Smooth muscle cell of the brain vasculature (primary cell): ENCODE measurements around the gene DNAJB12.
"Not testable (repeated sequence)": the region's sequence is repeated elsewhere in the genome, so short reads cannot be mapped to it uniquely, and the experiment has no call there.

ENCODE experiments used
- DNase-seq: peaks from one replicate; pipeline ENCODE4 v3.0.0-alpha.2; 2012; ENCODE audit warnings: low read depth, low spot score

Gene DNAJB12

GRCh38 chr10:72354356-72355213, at the start of gene DNAJB12:
TSS of gene DNAJB12 (minus strand) at chr10:72354919. CDS start at chr10:72354897, 22 bp downstream.
- peak; percentile 86 for DNase-seq

DNA sequence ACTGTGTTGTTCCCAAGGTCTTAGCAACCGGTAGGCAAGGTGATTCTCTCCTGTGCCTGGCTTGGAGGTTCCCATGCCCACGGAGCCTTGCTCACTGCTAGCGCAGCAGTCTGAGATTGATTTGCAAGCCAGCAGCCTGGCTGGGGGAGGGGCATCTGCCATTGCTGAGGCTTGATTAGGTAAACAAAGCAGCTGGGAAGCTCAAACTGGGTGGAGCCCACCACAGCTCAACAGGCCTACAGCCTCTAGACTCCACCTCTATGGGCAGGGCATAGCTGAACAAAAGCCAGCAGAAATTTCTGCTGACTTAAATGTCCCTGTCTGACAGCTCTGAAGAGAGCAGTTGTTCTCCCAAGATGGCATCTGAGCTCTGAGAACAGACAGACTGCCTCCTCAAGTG, 40.9 kb upstream of the DNAJB12 start:
- DNase-seq, result not testable (repeated sequence)

DNA sequence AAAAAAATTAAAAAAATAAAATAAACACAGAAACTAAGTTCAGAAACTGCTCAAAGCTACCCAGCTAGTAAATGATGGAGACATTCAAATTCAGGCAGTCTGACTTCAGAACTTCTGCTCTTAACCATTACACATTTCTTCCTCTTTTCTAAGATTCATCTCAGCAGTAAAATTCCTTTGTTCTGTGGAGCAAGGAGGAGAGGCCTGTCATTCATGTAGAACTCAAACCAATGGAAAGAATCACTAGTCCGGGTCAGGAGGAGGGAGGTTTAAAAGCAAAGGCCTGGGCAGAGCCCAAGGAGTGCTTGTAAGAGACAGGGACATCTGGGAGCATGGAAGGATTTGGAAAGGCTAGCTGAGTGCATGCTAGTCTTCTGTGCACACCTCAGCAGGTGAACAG, 37.9 kb upstream of the DNAJB12 start:
- DNase-seq, result no peak

- no peak for DNase-seq
Observed at GRCh38 chr10:72390764-72391163, 36.0 kb upstream of the DNAJB12 start.

- DNase-seq, result no peak
Observed at GRCh38 chr10:72389716-72390115, 35.0 kb upstream of the DNAJB12 start.

GRCh38 chr10:72389014-72389413, 34.3 kb upstream of the DNAJB12 start:
- DNase-seq, result no peak

- no peak for DNase-seq
Observed at GRCh38 chr10:72388062-72388461, 33.3 kb upstream of the DNAJB12 start.

DNA sequence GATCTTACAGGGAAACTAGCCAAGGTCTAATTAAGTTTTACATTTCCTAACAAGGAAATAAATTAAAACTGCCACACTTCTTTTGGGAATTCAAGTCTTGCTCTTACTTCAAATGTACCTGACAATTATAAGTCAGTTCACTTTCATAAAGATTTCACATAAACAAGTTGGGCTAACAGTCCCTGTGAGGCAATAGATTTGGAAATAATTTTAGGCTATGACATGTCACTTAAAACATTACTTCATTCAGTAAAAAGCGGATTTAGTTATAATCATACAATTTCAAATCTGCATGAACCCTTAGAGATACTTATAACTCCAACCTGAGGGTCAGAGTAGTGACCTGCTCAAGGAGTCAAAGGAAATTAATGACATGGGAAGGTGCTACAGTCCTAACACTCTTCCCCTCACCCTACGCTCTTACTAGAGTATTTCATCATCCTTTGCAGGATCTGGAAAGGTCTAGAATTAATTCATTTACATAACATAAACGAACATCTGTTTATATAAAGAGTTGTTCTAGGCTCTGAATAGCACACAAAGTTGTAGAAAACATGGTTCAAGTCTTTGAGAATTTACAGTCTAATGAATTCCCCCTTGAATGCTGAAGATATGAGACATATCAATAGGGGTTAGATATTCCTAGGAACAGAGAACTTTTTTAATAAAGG, 32.3 kb upstream of the DNAJB12 start:
- no peak for DNase-seq

GRCh38 chr10:72385724-72386123, 31.0 kb upstream of the DNAJB12 start:
- no peak for DNase-seq

DNA sequence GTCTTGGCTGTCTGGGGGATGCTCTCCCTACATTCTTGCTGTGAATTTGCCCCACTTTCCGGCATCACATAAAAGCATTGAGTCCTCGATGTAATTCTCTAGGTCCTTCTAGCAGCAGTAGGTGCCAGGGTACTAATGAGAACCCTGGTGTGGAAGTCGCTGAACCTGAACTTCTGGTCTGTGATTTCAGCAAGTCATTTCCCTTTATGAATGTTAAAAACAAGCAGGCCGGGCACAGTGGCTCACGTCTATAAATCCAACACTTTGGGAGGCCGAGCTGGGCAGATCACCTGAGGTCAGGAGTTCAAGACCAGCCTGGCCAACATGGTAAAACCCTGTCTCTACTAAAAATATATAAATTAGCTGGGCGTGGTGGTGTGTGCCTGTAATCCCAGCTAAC, 30.3 kb upstream of the DNAJB12 start:
- DNase-seq, result not testable (repeated sequence)

- DNase-seq, result no peak
Observed at GRCh38 chr10:72379776-72380175, 25.1 kb upstream of the DNAJB12 start.

DNA sequence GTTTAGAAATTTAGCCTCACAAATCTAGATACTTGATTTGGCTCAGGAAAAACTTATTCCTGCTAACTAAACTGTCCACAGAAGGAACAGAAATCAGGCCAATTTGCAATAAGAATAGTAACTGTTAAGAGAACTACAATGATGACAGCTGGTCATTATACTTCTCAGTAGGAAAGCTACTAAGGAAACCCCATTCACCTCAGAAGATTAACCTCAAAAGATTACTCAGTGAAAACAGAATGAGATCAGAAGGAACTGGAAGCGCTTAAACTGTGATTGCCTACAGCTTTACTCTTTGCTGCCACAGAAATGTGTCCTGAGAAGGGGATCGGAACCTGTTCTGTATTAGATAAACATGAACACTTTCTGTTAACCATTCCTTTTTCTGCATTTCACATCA, 24.3 kb upstream of the DNAJB12 start:
- DNase-seq, result no peak

- DNase-seq, result no peak
Observed at GRCh38 chr10:72375585-72375984, 20.9 kb upstream of the DNAJB12 start.

DNA sequence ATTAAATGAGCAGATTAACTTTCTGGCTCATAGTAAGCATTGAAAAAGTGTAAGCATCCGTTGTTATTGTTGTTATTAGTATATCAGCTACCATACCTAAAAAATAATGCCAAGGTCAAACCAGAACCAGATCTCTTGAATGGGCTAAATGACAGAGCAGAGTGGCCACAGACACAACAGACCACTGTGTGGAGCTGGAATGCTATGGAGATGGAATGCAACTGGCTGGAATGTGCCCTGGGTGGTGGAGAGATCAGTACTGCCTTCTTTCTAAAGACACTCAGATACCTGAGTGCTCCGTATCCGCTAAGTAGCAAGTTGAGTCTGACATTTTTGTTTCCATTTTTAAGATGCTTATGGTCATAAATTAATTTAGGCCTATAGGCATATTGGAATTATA, 20.5 kb upstream of the DNAJB12 start:
- no peak for DNase-seq

- DNase-seq, result no peak
Observed at GRCh38 chr10:72370201-72370722, 15.5 kb upstream of the DNAJB12 start.

GRCh38 chr10:72367301-72367960, 12.7 kb upstream of the DNAJB12 start:
- peak; percentile 91 for DNase-seq

- no peak for DNase-seq
Observed at GRCh38 chr10:72365106-72365895, 10.6 kb upstream of the DNAJB12 start.

DNA sequence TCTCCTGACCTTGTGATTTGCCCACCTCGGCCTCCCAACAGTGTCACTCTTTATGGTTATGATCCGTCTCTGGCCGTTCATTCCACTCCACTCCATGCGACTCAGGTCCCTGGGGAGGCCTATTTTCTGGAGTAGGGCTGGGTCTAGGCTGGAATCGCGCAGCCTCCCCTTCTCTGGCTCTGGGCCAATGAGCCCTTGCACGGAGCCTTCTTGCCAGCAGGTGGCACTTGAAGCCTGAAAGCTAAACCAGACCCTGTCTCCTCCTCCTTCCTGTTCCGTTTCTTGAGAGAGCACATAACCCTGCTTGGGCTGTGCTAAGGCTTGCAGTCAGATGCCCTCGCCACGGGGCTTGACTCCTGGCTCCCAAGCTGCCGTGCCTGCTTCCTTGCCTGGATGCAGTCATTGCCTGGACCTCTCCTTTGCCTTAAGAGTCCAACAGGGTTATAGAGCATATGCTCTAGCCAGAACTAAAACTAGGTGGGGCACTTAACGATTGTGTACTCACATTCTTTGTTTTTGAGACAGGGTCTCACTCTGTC, 9.6 kb upstream of the DNAJB12 start:
- DNase-seq, result peak; percentile 88

- no peak for DNase-seq
Observed at GRCh38 chr10:72356987-72357386, 2.3 kb upstream of the DNAJB12 start.

DNA sequence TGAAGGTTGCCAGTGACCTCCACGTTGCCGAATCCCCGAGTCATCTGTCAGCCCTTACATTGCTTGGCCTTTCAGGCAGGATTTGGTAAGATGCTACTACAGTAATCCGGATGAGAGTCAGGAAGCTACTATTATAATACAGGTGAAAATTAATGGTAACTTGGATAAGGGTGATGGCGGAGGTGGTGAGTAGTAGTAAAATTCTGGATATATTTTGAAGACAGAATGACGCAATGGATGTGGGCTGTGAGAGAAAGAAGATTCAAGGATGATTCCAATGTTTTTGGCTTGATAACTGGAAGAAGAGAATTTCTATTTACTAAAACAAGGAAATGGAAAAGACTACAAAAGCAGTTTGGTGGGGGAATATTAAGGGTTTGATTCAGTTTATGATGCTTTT, 1.4 kb upstream of the DNAJB12 start:
- DNase-seq, result no peak

DNA sequence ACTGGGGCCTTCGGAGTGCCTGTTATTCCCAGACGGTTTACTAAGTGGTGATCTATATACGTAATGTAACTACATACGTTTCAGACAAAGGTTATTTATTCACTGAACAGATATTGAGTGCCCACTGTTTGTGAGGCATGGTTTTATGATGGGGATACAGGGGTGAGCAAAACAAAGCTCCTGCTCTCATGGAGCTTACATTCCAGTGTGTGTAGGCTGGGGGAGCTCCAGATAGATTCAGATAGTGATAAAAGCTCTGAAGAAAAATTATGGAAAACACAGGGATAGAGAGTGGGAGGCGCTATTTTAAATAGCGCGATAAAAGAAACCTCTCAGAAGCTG, 466 bp upstream of the DNAJB12 start:
- no peak for DNase-seq
